Activated CD4-positive, alpha-beta T cell treated with anti-CD3 and anti-CD28 coated beads, Interleukin-2, amount 50 U/mL, for 48 hours (primary cell): ENCODE results near the gene FBXW7.

Experiments used
- DNase-seq, 2 experiments: peaks; one replicate each; pipeline ENCODE4 v3.0.0-alpha.2; 2020

Gene FBXW7

GRCh38 chr4:152363904-152364303 is 172.0 kb downstream of the FBXW7 start:
- no peak for DNase-seq

GRCh38 chr4:152363086-152363485 is 172.8 kb downstream of the FBXW7 start:
- no peak for DNase-seq

DNA sequence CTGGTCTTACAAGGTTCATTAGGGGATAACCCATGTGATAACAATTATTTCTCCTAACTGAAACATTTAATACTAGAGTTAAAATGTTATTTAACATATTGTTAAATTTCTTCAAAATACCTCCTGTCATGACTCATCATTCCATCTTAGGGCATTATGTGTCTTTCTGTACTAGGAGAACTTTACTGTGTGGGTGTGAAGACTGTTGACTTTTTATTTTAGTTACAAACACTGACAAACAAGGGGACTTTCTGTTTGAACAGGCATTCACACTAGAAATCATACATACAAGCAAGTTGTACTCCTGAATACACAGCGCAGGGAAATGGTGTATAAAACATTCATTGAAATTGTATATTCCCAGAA is 175.9 kb downstream of the FBXW7 start:
- no peak for DNase-seq

DNA sequence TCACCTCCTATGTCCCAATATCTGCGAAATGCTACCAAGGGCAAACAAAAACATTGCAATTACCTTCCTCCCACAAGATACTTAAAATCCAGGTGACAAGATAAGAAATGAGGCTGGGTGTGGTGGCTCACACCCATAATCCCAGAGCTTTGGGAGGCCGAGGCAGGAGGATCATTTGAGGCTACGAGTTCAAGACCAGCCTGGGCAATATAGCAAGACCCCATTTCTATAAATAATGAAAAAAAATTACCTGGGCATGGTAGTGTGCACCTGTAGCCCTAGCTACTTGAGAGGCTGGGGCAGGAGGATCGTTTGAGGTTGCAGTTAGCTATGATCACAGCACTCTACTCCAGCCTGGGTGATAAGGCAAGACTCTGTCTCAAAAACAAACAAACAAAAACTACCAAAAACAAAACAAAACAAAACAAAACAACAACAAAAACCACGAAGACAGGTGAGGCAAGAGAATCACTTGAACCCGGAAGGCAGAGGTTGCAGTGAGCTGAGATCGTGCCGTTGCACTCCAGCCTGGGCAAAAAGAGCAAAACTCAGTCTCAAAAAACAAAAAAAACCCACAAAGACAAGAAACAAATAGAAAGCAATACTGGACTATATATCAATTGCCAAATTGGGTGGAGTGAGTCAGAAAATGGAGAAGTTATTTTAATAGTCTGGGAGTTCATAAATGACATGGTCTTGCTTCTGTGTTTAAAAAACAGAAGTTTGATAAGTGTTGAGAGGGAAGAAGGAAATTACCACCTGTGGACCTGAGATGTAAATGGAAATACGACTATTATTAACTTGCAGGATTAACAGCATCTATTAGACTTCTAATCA is 176.5 kb downstream of the FBXW7 start:
- no peak for DNase-seq

GRCh38 chr4:152357206-152357605 is 178.7 kb downstream of the FBXW7 start:
- no peak for DNase-seq

DNA sequence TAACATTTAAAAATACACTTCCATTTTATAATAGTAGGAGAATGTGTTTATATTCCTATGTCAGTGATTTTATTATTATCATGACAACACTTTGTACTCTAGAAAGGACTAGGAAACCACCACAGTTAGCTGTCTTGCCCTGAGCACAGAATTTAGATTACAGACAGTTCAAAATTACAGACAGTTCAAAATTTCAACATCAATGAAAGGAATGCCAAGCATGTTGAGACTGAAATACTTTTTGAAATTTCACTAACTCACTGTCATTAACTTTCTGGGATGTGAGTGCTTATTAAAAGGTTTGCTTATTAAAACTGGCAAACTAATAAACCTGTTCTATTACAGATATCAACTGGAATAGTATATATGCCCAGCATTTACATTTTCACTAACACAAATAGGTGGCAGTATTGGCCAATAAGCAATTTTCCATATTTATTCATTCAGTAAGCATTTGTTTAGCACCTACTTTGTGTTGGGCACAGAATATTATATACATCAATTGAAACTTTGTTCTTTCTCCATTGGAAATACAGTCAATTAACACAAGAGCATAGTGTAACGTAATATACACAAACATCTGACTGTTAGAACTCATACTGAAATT is 179.4 kb downstream of the FBXW7 start:
- DNase-seq, result no peak

DNA sequence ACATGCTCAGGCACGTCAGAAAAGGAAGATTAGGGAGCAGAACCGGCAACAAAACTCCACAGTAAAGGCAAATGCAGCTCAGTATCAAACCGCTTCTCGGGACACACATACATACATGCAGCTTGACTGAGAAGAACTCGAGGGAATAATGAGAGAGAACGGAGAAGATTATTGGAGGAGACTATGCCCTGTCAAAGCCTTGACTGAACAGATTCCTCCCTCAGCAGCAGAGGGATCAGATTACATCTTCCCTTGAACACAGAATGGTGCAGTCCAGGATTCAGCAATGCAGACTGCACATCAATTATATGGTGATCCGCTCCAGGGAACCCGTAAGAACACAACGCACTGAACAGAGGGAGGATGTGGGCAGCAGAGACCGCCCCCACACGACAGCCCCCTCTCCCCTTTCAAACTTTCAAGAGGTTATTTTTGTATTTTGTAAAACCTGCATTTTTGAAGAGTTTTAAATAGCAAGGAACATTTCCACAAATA is 183.2 kb downstream of the FBXW7 start:
- DNase-seq, result no peak

DNA sequence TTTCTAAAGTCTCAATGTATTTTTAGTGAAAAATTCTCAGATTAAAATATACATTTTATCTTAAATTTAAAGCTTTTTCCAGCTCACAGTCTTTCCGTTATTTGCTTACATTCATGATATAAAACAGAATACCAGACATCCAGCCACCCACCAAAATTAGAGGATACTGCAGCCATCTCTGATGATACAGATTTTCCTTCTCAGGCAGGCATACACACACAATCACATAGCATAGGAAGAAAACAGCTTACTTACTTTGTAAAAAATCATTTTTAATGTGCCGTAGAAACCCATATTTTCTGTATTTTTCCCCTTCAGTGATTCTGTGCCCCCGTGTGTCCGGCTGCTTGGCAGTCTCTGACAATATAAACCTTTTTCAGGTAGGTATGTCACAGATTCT is 183.7 kb downstream of the FBXW7 start:
- DNase-seq, result no peak

GRCh38 chr4:152351080-152351479 is 184.8 kb downstream of the FBXW7 start:
- no peak for DNase-seq

- no peak for DNase-seq
These were observed 187.2 kb downstream of the FBXW7 start for GRCh38 chr4:152348670-152349069.

DNA sequence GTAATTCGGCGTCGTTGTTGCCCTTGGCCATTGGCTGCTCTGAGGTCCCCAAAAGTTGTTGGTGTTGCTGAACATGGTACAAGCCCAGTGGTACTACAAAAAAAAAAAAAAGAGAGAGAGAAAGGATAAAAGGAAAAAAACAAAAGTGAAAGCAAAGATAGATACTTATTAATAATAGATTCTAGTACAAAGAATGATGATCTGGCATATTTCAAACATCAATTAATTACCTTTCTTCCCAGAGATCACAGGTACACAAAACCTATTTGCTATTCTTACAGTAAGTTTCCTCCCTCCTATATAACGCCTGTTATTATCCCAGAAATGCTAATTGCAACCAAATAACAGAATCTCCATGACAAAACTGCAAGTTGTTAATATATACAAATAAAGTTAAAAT is 188.9 kb downstream of the FBXW7 start:
- no peak for DNase-seq

GRCh38 chr4:152346526-152346925 is 189.4 kb downstream of the FBXW7 start:
- no peak for DNase-seq

- DNase-seq, result no peak
These were observed 191.9 kb downstream of the FBXW7 start for GRCh38 chr4:152344001-152344400.

- DNase-seq, result no peak
These were observed 193.6 kb downstream of the FBXW7 start for GRCh38 chr4:152342293-152342692.

- no peak for DNase-seq
These were observed 195.1 kb downstream of the FBXW7 start for GRCh38 chr4:152340818-152341217.

DNA sequence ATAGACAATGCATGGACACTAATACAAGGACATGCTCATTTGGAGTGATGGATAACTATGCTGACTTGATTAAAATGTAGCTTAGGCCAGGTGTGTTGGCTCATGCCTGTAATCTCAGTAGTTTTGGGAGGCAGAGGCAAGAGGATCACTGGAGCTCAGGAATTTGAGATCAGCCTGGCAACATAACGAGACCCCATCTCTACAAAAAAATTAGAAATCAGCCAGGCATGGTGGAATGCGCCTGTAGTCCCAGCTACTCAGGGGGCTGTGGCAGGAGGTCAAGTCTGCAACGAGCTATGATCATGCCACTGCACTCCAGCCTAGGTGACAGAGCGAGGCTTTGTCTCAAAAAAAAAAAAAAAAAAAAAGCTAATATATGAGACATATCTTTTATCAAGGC is 196.3 kb downstream of the FBXW7 start:
- no peak for DNase-seq

- no peak for DNase-seq
These were observed 201.0 kb downstream of the FBXW7 start for GRCh38 chr4:152334931-152335330.

DNA sequence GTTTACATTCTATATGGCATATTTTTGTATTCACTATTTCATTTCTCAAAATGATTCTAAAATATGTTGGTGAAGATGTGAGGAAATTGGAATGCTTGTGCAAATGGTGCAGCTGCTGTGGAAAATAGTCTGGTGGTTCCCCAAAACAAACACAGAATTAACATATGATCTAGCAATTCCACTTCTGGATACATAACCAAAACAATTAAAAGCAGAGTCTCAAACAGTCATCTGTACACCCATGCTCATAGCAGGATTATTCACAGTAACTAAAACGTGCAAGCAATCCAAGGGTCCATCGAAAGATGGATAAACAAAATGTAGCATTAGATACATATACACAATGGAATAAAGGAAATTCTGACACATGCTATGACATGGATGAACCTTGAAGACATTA is 204.8 kb downstream of the FBXW7 start:
- no peak for DNase-seq

- DNase-seq, result no peak
These were observed 207.3 kb downstream of the FBXW7 start for GRCh38 chr4:152328582-152328981.

DNA sequence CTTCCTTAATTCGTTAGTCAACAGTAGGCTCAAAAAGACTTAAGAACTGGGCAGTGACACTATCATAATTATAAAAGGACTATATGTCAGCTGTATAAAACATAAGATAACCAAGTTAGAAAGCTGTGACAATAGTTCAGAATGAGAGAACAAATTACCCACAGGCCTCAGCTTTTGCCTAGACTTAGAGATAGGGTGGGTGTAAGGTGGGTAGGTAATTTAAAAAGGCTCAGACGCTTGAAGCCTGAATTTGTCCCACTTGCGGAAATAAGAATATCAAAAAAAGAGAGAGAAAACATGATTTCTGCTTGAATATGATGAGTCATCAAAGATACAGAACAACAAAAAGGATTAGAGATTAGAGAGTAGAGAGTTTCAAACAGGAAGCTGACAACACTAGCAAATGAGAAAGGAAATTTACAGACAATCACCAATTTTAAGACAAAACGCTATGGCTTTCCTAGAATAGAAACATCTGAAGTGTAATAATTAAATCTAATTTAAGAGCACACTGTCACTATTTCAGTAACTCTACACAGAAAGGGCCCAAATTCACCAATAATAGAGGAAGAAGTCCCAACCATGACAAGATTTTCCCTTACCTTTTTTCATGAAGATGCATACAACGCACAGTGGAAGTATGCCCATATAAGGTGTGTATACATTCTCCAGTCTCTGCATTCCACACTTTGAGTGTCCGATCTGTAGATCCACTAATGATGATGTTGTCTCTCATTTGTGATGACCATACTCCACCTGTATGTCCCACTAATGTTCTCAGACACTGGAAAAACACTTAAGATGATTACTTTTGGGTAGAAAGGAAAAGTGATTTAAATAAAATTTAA is 208.1 kb downstream of the FBXW7 start:
- no peak for DNase-seq

- DNase-seq, result no peak
These were observed 210.1 kb downstream of the FBXW7 start for GRCh38 chr4:152325831-152326230.

- no peak for DNase-seq
These were observed 212.7 kb downstream of the FBXW7 start for GRCh38 chr4:152323221-152323620.

DNA sequence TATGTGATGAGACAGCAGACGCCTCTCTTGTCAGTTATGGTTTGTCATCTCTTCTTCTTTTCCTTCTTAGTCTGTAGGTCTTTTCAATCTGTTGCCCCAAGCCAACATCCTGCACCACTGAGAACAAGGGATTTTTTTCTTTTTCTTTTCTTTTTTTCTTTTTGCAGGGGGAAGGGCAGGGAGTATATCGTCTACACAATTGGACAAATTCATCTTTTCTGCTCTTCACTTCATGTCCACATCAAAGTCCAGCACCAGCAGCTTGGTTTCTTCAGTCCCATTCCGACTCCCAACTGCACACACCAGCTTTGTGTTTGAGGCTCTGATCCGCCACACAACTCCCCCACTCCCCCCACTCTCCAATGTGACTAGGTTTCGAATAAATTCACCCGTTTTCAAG is 213.2 kb downstream of the FBXW7 start:
- DNase-seq, result no peak

DNA sequence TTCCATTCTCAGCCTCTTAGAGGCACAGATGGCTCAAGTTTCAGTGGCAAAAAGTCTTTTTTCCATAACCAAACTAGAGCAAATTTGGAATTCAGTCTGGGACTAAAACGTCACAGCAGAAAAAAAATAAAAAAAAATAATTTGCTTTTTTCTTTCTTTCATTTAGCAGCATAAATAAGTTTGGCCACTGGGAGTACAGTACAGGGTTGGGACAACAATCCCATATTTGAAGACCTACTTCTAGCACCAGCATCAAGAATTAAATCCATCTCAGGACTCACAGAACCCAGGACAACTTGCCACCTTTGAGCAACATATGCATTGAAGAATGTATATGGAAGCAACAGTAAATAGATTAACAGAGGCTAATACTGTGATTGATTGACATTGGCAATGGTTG is 214.0 kb downstream of the FBXW7 start:
- no peak for DNase-seq
